Stimulated activated CD4-positive, alpha-beta T cell treated with anti-CD3 and anti-CD28 coated beads, TNF-alpha, amount 100 ng/mL, for 48 hours (primary cell): ENCODE measurements around the gene CD40LG.

Experiments used
- DNase-seq, 3 donors: peaks; one replicate each; pipeline ENCODE4 v3.0.0-alpha.2; 2020; ENCODE audit warnings: low read depth in 3 of 3

Gene CD40LG

DNA sequence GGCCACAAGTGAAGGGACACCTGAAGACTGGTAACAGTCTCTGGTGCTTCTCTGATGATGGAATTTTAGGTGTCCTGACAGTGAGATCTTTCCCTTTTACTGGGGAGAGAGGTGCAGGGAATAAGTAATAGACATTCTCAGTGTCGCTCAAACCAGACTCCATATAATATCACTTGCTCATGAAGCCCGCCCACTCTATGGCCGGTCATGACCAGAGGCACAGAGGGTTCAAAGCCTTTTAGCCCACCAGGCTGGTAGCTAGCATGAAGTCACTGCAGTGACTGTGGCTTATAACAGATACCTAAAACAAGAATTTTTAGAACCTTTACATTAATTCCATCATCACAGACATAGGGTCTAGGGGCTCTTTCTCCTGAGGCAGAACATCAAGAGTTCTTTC, 2.9 kb downstream of the CD40LG start:
- no peak for DNase-seq

DNA sequence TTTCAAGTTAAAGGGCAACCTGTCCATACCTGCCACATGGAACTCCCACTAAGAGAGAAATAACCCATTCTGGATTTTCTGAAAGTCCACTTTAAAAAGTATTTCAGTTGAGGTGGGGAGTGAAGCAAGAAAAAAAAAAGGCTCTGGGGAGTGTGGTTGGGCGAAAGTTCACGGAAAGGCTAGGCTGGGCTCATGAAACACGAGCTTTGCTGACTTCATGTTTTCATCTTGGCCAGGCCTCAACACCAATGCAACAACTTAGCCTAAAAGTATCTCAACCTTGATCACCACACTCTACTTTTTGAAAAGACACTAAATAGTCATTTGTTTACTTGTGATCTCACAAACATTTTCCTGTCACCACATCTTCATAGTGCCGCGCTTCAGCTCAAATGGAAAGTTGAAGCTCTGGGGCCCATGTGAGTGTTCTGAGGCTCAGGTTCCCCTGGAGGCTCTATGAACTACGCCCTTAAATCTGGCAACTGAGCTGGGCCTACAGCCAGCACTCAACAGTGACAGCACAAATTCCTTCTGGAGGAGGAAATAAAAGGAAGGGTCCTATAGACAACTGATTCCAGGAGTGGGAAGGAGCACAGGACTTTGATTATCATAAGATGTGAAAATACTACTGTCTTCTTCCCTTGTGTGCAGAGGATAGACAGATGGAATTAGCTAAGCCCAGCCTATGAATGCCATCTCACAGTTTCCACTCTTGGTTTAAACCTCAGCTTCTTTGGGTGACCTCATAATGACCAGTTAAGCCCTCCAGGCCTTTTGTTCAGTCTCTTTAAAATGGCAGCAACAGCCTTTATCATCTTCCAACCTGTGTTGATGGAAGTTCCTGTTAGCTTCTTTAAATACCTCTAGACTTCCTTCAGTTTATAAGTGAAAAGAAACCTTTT, 5.1 kb downstream of the CD40LG start:
- DNase-seq: no peak

DNA sequence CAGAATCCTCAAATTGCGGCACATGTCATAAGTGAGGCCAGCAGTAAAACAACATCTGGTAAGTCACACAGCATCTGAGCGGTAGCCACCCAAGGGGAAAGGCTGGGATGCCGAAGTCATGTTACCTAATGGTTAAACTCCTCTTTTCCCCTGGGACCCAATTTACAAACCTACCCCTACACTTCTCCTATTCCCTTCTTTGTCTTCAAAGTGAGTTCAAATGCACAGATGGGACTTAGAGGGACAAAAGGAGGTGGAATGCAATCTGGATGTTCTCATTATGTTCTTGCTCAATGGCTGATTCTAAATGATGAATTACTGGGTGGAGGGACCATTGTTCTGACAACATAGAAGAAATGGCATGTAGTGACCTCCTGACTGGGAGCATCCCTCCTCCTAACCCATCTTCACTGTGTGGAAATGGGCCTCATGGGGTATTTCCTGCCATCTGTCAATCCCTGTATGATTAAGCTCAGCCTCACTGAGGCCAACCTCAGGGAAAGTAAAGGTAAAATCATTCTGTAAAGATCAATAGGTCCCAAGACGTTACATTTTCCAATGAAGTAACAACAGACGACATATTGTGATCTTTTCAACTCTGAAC, 8.5 kb downstream of the CD40LG start:
- DNase-seq: no peak

DNA sequence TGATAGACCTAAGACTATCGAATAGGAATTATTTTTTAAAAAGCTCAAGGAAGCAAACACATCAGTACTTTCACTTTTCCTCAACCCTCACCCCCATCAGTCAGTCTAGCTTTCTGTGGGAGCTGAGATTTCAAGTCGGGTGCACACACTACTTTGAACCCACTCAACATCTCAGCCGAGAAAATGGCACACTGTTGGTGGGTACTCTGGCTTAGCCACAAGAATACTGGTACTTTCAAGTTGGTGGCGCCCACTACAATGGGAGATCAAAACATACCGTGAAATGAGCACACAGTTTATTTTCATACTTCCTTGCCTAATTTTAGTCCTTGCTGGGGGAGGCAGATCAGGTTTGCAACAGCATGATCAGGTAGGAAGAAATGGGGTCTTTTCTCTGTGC, 10.2 kb downstream of the CD40LG start:
- no peak for DNase-seq

DNA sequence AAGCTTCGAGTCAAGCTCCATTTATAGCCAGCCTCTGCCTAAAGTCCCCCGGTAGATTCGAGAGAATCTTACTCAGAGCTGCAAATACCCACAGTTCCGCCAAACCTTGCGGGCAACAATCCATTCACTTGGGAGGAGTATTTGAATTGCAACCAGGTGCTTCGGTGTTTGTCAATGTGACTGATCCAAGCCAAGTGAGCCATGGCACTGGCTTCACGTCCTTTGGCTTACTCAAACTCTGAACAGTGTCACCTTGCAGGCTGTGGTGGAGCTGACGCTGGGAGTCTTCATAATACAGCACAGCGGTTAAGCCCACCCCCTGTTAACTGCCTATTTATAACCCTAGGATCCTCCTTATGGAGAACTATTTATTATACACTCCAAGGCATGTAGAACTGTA, 11.2 kb downstream of the CD40LG start:
- DNase-seq: no peak

DNA sequence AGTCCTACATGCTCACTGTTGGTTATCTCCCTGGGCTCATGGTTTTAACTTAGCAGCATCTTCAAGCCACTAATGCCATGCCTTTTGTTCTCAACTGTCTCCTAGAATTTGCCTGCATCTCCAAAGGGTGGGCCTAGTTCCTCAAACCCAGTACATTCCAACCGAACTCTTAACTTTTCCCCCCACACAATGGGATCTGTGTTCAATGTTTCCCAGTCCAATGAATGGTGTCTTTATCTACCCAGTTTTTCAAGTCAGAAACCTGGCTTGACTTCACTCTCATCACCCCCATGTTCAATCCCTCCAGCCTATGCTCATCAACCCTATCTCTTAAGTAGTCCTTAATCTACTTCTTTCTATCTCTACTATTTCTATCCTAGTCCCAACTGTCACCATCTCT, 12.9 kb downstream of the CD40LG start:
- no peak for DNase-seq

DNA sequence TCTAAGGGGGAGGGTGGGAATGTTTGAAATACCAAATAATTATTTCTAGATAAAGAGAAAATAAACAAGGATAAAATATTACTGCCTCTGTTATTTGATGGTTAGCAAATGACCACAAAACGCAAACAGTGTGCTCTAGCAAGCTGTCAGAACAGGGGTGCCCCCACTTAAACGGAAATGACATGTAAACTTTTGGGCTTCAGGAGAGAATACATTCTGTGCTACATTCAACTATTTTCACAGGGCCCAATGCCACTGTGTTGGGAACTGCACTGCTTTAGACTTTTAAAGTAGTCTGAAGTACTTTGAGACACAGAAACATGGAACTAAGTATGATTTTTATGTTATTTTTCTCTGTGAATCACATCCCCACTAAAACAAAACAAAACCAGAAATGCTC, 14.1 kb downstream of the CD40LG start:
- DNase-seq: no peak

DNA sequence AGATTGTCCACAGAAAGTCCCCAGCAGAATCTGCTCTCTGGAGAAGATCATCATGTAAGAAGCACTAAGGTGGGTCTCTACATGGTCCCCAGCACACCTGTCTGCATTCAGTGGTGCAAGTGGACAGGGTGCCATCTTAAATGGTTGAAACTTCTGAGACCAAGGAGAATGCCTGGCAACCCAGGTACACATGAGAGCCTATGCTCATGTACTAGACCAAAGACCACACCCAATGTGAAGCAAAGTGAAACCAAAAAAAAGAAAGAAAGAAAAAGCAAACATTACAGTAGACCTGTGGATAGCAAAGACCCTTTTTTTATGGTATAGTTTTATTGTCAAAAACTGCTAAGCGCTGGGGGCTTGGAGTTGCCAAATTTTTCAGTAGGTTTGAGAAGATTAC, 15.0 kb downstream of the CD40LG start:
- DNase-seq: no peak

DNA sequence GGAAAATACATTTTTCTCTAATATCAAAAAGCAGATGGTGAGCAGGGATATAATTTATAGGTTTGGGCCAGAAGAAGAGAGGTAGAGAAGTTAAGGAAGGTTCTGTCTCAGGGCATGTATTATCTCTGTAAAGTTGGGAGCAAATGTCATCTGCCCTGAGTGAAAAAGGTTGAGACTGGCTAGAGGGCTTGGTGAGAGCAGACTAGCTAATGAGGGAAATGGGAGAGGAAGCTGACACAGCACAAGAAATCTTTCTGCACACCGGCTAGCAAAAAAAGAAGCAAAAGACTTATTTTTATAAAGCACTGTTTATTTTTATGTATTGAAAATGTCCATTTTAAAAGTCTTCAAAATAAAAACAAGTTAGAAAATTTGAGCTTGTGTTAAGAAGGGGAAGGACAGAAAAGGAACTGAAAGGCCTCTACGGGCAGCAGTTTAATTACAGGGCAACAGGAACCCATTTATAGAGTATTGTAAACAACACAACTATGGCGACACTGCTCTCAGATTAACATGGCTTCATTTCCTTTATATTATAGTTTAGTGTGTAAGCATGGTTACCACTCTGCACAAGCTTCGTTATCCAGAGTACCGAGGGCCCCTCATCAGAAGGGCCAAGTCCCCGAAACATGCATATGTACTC, 17.4 kb downstream of the CD40LG start:
- no peak for DNase-seq

DNA sequence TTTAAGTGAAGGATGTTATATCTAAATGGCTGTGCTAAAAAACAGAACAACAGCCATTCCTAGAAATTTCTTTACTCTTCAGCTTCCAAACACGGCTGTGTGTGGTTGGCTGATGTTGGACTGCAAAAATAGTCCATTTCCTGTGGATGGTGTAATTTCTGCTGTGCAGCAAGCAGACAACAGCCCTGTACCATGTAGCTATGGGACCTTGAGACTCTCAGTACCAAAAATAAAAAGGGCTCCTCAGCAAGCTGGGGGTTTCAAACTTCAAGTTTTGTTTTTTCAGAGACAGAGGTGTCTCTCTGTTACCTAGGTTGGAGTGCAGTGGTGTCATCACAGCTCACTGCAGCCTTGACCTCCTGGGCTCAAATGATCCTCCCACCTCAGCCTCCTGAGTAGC, 18.1 kb downstream of the CD40LG start:
- DNase-seq: no peak

DNA sequence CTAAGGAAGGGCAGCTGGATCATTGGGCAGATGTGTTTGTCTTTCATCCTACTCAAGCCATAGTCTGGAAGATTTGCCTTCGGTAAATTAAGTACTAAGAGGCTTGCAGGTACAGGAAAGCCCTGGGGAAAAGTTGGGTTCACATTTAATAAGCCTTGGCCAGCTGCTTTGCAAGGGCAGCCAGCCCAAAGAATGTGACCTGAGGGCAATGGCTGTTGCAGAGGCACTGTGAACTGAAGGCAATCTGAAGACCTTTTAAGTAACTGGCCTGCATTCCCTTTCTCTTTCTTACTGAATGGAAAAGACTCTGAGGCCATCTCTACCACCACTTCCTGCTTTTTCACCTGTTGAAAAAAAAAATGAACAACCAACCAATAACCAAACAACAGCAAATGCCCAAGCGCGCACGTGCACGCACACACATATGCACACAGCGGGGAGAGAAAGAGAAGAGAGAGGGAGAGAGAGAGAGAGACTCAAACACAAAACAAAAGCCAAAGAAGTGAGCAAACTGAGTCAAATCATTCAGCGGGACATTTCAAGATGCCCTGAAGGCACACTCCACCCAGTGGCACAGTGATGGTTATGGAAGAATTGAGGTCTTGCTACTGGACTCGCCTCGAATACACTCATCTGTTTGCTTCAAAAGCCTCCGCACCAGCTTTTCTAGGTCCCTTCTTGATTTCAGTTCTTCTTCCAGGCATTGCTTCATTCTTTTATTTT, 19.6 kb downstream of the CD40LG start:
- no peak for DNase-seq

DNA sequence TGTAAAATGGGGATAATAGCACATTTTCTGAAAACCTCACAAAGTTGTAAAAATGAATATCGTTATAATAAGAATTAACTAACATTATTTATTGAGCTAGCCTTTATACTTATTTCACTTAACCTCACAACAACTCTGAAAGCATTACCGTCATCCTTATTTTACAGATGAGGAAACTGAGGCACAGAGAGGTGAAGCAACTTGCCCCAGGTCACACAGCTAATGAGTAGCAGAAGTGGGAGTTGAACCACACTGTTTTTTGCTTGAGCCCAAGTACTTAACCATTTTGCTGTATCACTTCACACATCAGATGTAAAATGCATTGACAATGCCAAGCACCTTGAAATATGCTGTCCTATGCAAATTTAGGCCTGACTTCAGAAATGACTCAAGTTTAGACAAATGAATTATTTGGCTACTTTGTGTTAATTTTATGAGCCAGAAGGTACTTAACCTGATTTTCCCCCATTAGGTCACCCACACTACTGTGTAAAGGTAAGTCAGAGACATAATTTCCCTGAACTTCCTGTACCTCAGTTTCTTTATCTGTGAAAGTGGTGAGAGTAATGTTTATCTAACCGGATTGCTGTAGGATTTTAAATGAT, 23.1 kb downstream of the CD40LG start:
- no peak for DNase-seq

DNA sequence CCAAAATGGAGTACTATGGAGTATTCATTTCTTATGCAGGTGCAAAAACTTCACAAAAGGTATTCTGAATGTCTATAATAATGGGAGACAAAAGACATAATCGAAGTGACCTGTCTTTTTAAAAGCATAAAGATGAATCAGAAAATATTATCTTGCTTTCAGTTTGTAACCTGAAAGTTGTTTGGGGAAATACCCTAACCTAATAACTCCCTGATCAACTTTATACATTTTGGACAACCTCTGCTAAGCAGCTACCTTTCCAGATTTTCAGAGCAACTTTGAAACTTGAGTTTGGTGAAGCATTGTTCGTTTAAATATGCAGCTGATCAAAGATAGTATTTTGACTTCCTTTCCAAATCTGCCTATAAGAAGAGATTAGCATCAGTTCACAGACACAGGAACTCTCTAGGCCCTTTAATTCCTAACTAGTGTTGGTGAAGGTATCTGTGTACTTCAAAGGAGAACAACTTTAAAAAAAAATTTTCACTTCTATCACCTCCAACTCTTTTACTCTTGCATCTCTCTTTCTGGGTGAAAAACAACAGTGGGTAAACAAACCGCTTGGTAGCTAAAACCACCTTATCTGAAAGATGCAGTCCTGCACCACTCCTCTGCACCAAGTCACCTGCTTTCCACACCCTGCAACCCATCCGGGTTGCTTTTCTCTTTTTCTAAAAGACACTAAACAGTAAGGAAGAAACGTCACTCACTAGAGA, 26.5 kb downstream of the CD40LG start:
- DNase-seq: no peak

DNA sequence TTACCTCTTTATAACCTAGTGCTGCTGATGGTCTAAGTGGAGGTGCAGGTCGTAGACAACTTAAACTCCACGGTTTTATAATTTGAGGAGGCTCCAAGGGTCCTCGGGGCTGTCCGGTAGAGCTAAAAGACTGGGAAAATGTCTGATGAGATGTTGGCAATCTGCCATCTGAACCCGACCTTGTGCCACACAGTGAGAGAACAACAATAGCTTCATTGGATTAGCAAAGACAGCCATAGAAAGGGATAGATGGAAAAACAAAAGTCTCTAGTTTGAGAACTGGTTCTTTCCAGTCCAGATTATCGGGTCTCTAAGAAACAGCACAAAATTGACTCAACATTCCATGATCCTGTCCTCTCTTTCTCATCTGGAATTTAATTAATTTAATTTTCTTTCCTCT, 31.6 kb downstream of the CD40LG start:
- DNase-seq: no peak

DNA sequence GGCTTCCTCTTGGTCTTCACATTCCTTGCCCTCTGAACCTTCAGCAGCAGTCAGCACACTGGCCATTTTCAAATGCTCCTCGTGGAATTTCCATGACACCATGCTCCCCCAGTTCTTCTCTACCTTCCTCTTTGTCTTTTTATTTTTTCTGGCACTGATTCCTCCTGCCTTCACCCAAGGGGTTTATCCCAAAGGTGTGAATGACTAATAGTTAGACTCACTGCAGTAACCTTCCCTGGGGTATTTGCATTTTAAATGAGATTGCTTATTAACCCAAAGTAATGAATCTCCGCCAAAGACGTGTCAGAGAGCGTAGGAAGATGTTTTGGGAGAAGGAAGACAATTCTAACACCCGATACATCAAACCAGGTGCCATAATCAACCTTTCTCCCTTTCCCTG, 36.2 kb downstream of the CD40LG start:
- no peak for DNase-seq

DNA sequence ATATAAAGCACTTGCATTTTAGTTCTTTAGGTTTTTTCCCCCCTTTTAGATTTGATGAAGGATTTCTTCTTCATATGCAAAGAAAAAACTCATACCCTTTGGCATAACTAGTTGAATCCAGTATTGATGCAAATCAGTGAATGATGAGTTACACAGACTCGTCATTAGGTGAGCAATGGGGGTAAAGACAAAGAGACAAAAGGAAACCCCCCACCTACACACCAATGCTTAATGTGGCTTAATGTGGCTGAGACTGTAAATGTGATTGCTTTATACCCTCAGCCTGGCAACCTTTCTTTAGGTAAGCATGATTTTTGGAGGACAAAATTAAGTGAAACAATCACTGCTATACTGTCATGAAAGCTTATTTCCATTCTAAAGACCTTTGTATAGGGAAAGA, 39.5 kb downstream of the CD40LG start:
- DNase-seq: no peak

DNA sequence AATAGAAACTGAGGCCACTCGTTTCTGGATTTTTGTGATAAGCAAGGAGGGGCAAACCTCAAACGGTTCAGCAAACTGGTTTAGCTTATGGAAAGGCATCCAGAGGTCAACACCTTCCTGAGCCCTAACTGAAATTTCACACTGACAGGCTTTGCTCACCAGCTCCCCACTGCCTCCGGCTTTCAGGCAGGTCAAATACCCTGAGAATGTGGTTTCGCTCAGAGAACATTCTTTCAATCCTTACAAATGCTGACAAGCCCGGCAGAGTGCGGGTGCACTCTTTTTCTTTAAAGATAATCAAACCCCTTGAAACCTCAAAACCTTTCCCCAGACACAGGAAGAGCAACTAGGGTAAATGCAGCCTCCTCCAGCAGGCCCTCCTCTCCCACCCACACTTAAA, 41.5 kb downstream of the CD40LG start:
- no peak for DNase-seq

DNA sequence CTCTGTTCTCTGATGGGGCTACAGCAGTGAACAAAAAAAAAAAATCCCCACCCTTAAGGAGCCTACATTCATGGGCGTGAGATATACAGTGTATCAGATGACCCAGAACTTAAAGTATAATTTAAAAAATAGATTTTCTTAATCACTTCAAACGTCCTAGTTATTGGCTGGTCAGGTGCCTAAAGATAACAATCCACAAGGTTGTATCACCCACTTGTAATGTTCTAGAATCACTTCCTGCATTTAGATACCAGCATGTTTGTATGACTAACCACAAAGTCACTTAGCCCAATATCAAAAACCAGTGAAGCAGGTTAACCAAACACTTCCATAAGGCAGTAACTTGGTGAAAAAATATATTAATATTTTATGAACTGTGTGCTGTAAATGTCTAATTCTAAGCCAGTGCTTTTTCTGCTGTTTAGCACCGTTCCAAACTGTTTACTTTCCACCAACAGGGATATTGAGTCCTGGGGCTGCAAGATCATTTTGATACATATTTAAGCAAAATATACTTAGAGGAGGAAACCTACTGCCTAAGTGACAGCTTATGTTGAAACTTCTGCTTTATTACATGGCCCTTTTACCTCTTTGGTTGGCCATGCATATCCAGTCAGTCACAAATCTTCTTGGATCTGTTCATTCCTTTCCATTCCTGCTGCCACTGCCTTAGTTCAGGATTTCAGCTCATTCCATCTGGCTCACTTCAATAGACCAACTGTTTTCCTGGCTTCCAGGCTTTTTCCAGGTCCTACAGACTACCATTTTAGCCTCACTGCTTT, 43.3 kb downstream of the CD40LG start:
- no peak for DNase-seq

DNA sequence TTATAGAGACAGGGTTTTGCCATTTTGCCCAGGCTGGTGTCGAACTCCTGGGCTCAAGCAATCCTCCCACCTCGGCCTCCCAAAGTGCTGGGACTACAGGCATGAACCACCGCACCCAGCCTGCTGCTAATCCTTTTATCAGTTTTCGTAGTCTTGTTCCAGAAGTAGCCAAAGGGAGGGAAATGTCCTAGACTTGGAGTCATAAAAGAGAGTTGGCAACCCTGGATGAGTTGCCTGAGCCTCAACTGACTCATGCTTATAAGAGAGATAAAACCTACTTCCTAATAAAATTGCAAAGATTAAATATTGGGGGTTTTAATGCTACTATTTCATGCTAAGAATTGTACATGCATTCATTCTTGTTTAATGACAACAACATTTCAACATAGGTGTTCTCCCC, 44.3 kb downstream of the CD40LG start:
- no peak for DNase-seq

DNA sequence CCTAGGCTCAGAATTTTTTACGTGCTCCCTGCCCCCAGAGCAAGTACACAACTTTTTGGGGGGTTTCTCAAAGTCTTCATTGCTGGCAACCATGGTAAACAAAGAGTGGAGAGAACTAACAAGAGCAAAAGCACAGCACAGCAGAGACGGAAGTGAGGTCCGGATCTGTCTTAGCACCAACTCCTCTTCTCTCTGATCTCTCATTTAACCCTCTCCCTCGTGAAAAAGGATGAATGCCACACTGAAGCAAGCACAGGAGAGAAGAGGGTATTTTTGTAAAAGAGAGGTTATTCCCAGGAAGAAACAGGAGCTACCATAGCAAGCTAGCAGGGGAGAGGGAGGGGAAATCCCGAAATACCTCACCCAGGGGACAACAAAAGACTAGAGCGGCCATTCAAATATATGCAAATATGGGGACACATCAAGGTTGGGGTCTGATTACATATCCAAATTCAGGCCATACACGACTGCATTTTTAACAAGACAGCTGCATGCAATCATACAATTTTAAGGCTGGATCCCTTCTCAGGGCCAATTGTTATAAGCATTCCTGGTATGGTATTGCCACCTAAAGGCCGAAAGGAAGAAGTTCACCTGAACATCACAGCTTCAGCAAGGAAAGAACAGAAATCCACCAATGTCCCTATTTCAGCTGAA, 46.6 kb downstream of the CD40LG start:
- DNase-seq: no peak
